ENCODE data around the gene SOX5.
"Not testable (repeated sequence)": the region's sequence is repeated elsewhere in the genome, so short reads cannot be mapped to it uniquely, and the experiment has no call there.

SOX5 gene

GRCh38 chr12:23533699-23534098 lies 415.8 kb downstream of the SOX5 start:
- DNase-seq = no peak

- no peak for DNase-seq
These were observed 416.2 kb downstream of the SOX5 start for GRCh38 chr12:23533265-23533664.

GRCh38 chr12:23528316-23528715 lies 421.2 kb downstream of the SOX5 start:
- DNase-seq = no peak

- DNase-seq = no peak
These were observed 423.9 kb downstream of the SOX5 start for GRCh38 chr12:23525450-23526072.

GRCh38 chr12:23523339-23523738 lies 426.1 kb downstream of the SOX5 start:
- no peak for DNase-seq

GRCh38 chr12:23519444-23519843 lies 430.0 kb downstream of the SOX5 start:
- not testable (repeated sequence) for DNase-seq

GRCh38 chr12:23515785-23516184 lies 433.7 kb downstream of the SOX5 start:
- not testable (repeated sequence) for DNase-seq

GRCh38 chr12:23510484-23510883 lies 439.0 kb downstream of the SOX5 start:
- DNase-seq = no peak

- DNase-seq = not testable (repeated sequence)
These were observed 439.6 kb downstream of the SOX5 start for GRCh38 chr12:23509832-23510231.

GRCh38 chr12:23507785-23508184 lies 441.7 kb downstream of the SOX5 start:
- not testable (repeated sequence) for DNase-seq

- not testable (repeated sequence) for DNase-seq
These were observed 443.7 kb downstream of the SOX5 start for GRCh38 chr12:23505736-23506135.

- no peak for DNase-seq
These were observed 444.6 kb downstream of the SOX5 start for GRCh38 chr12:23504641-23505399.

GRCh38 chr12:23504043-23504442 lies 445.4 kb downstream of the SOX5 start:
- no peak for DNase-seq

GRCh38 chr12:23503544-23503943 lies 445.9 kb downstream of the SOX5 start:
- DNase-seq = no peak

- DNase-seq = no peak
These were observed 447.2 kb downstream of the SOX5 start for GRCh38 chr12:23502259-23502658.

GRCh38 chr12:23495472-23495871 lies 454.0 kb downstream of the SOX5 start:
- no peak for DNase-seq

GRCh38 chr12:23493672-23494071 lies 455.8 kb downstream of the SOX5 start:
- DNase-seq = no peak

- DNase-seq = not testable (repeated sequence)
These were observed 458.4 kb downstream of the SOX5 start for GRCh38 chr12:23491029-23491428.

- no peak for DNase-seq
These were observed 461.3 kb downstream of the SOX5 start for GRCh38 chr12:23488130-23488529.

- no peak for DNase-seq
These were observed 465.2 kb downstream of the SOX5 start for GRCh38 chr12:23484238-23484637.

- no peak for DNase-seq
These were observed 466.9 kb downstream of the SOX5 start for GRCh38 chr12:23482571-23482970.
